ENCODE results near the gene SPO11. TPM values are rescaled to one million over a fixed set of nuclear protein-coding genes. Genes with fewer than 3 reads are reported as not detected.

Gene SPO11
- total and polyA plus RNA-seq, 2 of the 8 experiments (the other 6 are each of a cell fraction or from before 2014, with no cell fraction given), result not detected

DNA sequence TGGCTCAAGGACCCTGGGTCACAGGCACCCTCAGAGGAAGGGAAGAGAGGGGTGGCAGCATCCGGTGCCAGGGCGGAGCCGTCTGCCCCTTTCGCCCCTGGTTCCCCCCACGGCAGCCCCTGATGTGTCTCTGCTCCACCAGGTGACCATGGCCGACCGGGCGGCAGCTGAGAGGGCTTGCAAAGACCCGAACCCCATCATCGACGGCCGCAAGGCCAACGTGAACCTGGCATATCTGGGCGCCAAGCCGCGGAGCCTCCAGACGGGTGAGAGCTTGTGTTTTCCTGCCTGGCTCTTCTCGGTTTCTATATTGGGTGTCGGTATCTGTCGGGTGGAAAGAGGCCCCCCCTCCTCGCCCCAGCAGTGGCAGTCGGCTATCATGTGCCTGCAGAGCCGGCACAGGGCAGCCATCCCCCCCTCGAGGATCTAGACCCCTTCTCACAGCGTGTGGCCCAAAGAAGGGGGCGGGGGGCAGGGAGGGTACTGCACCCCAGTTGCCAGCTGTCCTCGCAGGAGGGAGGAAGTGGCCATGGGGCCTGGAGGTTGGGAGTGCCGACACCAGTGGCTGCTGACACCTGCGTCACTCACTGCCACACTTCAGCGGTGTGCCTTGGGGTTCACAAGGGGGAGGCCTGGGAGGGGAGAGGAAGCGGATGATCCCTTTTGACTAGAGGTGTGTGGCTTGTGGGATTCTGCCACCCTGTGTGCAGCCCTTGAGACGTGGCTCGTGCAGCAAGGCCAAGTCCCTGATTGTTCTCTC lies 63.1 kb downstream of the SPO11 start (continued):
- TF ChIP-seq BRCA1 (IDR thresholded peaks at IDR 0.05; ENCODE audit: low read depth, low read length), result no peak
- TF ChIP-seq CHD1 (IDR thresholded peaks at IDR 0.05; ENCODE audit: low read depth, low read length), result no peak
- TF ChIP-seq ASH2L (IDR thresholded peaks at IDR 0.05; ENCODE audit: low read length), result no peak
- no peak for TF ChIP-seq FOSL1 (IDR thresholded peaks at IDR 0.05; ENCODE audit: insufficient read depth, low read depth, low read length)
- TF ChIP-seq RXRA (IDR thresholded peaks at IDR 0.05; ENCODE audit: insufficient read depth, low read depth, low read length), result no peak
- TF ChIP-seq SIRT6 (IDR thresholded peaks at IDR 0.05; ENCODE audit: low read length), result no peak
- TF ChIP-seq TCF12 (IDR thresholded peaks at IDR 0.05; ENCODE audit: low read depth, low read length), result no peak
- TF ChIP-seq RAD21 (IDR thresholded peaks at IDR 0.05 in 1 of 2, conservative IDR thresholded peaks at IDR 0.05 in 1 of 2; ENCODE audit: low read depth in 2 of 2, low read length in 2 of 2), result no peak
- TF ChIP-seq HDAC6 (IDR thresholded peaks at IDR 0.05; ENCODE audit: low read depth, low read length), result no peak
- TF ChIP-seq POLR2AphosphoS5 (IDR thresholded peaks at IDR 0.05; ENCODE audit: low read depth, low read length), result no peak

Small RNAs within 50 kb of the gene (microRNA-seq; reads per million reads assigned to microRNA genes)
- gene MIR4325 (ENCODE audit: borderline microRNAs expressed in 2 of 2, borderline number of aligned reads in 2 of 2, borderline replicate concordance in 1 of 2), result 0 reads per million in 2 experiments

Small RNAs within 50 kb of the gene (small RNA-seq; reads per million reads assigned to genes)
- gene MIR4325 (ENCODE audit: insufficient read depth), result not detected
- gene RF00019 (ENCODE audit: insufficient read depth), result not detected
- not detected for gene RPL39P39 (ENCODE audit: insufficient read depth)

Other genes with a start within 250 kb of the SPO11 start
- gene BMP7, start 63.2 kb upstream of the SPO11 start, total RNA-seq (2021; fragmentation: NEBNext Ultra II Directional; extraction: Animal tissue kit (Norgen Biotek cat#: 25700)), result 7.2 and 9.2 TPM in 2 replicates
- 14.7 and 29.5 TPM in 2 replicates for gene BMP7, start 63.2 kb upstream of the SPO11 start, polyA plus RNA-seq (2011; rRNA removed)
- gene RAE1, start 21.5 kb downstream of the SPO11 start, total RNA-seq (2021; fragmentation: NEBNext Ultra II Directional; extraction: Animal tissue kit (Norgen Biotek cat#: 25700)), result 33.0 and 35.9 TPM in 2 replicates
- 44.9 and 58.8 TPM in 2 replicates for gene RAE1, start 21.5 kb downstream of the SPO11 start, polyA plus RNA-seq (2011; rRNA removed)
- gene RBM38, start 61.6 kb downstream of the SPO11 start, total RNA-seq (2021; fragmentation: NEBNext Ultra II Directional; extraction: Animal tissue kit (Norgen Biotek cat#: 25700)), result 57.7 and 60.1 TPM in 2 replicates
- gene RBM38, start 61.6 kb downstream of the SPO11 start, polyA plus RNA-seq (2011; rRNA removed), result 109 and 131 TPM in 2 replicates
- 0.80 and 0.82 TPM in 2 replicates for gene CTCFL, start 195.3 kb downstream of the SPO11 start, total RNA-seq (2021; fragmentation: NEBNext Ultra II Directional; extraction: Animal tissue kit (Norgen Biotek cat#: 25700))
- 0.30 and 0.75 TPM in 2 replicates for gene CTCFL, start 195.3 kb downstream of the SPO11 start, polyA plus RNA-seq (2011; rRNA removed)
- not detected in 2 replicates for gene PCK1, start 231.3 kb downstream of the SPO11 start, total RNA-seq (2021; fragmentation: NEBNext Ultra II Directional; extraction: Animal tissue kit (Norgen Biotek cat#: 25700))
- gene PCK1, start 231.3 kb downstream of the SPO11 start, polyA plus RNA-seq (2011; rRNA removed), result not detected in 2 replicates

All from H1 (cell line).